Uterus (tissue), 2 donors: ENCODE results near the gene CDH22.

Experiments
- CTCF ChIP-seq, 4 experiments: fragments of 200-600 bp in 2 of 4; fragments of 450-650 bp in 2 of 4; sonication (generic) in 2 of 4; IDR thresholded peaks; one replicate each; pipeline ENCODE4 v1.5.1; 2016 to 2019; ENCODE audit warnings: antibody characterized with exemption in 4 of 4, mild to moderate bottlenecking in 2 of 4, moderate library complexity in 1 of 4
- POLR2A ChIP-seq, 2 donors: fragments of 450-650 bp; IDR thresholded peaks; one replicate each; pipeline ENCODE4 v1.6.1; 2016; ENCODE audit warnings: antibody characterized with exemption in 2 of 2, mild to moderate bottlenecking in 1 of 2, moderate library complexity in 1 of 2

DNA sequence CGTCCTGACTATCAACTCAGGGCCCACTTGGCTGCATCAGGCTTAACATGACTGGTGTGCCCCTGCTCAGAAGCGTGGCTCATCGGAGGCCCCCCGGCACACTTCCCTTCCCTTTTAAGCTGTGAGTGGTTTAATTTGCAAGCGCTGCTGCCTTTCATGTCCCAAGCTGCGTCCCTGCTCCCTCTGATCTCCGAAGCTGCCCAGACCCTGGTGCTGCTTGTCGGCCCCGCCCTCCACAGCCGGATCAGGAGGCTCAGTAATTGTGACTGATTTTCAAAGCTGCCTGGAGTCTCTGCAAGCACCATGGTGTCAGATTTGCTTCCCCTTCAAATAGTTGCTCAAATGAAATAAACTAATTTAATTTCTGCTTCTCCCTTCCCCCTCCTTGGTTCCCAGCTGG is 71.1 kb downstream of the CDH22 start:
- TF ChIP-seq POLR2A (IDR thresholded peaks at IDR 0.05) (no peak), CTCF (IDR thresholded peaks at IDR 0.05) (no peak)
